RWPE1 (cell line): ENCODE measurements around the gene MAT1A.

Experiments used
- CTCF ChIA-PET: fragments of 350-600 bp; sonication (Branson Sonifier 250); formaldehyde crosslinking; extraction: SDS; loops from one replicate; lab custom pipeline; 2021; lab: Yijun Ruan, JAX
- POLR2A ChIA-PET: fragments of 400-600 bp; formaldehyde crosslinking; extraction: SDS; loops from one replicate; lab custom pipeline; 2020; ENCODE audit warnings: antibody characterized with exemption; ENCODE audit not compliant: low non-redundant PET; lab: Yijun Ruan, JAX
- DNase-seq: peaks from one replicate; pipeline ENCODE4 v3.0.0; 2012; ENCODE audit warnings: low spot score
- H3K27ac ChIP-seq: fragments of 450-650 bp; 2 replicates; pipeline ENCODE4 v1.5.1; 2017
- CTCF ChIP-seq: fragments of 450-650 bp; conservative IDR thresholded peaks from 2 replicates; pipeline ENCODE4 v1.5.1; 2017; ENCODE audit warnings: low read depth, mild to moderate bottlenecking

Gene MAT1A

DNA sequence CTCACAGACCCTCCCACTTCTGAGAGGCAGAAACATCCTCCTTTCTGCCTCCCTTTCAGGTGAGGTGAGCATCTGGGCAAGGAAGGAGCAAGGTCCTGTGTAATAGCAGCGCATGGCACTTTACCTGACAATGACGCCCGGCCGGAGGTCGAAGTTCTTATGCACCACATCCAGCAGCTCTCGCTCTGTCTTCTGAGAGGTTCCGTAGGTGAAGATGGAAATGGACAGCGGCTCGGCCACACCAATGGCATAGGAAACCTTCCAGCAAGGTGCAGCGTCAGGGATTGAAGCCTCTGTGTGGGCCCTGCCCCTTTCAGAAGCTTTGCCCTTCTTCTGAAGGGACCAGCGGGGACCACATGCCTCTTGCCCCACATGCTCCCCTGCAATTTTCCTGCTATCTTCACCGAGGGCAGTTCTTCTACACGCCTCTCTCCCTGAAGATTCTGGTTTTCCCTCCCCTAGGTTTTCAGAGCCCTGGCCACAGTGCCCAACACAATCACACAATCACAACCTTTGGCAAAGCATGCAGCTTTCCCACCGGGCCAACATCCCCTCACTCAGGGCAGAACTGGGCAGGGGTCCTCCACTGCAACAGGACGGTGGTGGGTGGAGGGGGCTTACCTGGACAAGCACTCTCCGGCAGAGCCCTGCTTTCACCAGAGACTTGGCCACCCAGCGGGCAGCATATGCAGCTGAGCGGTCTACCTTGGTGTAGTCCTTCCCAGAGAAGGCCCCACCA, 14.9 kb downstream of the MAT1A start:
- DNase-seq: no peak
- H3K27ac ChIP-seq: no peak overlapping the region
- ChIA-PET CTCF (interaction anchor here (0.8 kb wide), 1 partner anchor 104 kb away, joined by 3 read pairs; no protein-coding TSS in a partner anchor), POLR2A (no interaction called here)
- no peak for TF ChIP-seq CTCF

DNA sequence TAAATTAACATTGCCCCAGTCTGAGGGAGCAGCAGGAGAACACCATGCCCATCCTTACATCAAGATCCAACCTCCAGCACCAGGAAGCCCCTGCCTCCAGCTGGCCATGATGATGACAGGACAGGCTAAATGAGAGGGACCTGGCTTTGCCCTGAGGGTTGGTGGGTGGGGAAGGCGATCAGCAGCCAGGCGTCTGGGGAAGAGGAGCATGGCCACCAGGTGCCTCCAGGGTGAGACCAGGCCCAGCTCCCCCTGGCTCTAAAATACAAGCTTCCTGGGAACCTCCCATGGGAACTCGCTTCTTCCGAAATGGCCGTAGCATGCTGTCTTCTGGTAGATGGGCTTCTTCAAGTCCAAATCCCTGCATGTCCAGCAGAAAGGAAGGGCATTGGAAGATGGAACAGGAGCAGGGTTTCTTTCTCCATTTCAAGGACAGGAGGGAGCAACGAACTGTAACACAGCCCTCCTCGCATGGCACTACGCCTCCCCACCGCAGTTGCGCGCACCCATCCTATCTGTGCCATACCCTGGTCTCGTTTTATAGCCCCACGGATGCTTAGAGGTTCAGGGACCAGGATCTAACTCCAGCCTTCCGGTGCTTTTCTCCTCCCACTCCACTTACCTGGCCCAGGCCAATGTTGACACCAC, 15.8 kb downstream of the MAT1A start:
- ChIA-PET CTCF (interaction anchor here (0.7 kb wide), 1 partner anchor 348 kb away, joined by 3 read pairs; no protein-coding TSS in a partner anchor), POLR2A (no interaction called here)
- no peak for DNase-seq
- TF ChIP-seq CTCF: no peak
- H3K27ac ChIP-seq: no peak overlapping the region

DNA sequence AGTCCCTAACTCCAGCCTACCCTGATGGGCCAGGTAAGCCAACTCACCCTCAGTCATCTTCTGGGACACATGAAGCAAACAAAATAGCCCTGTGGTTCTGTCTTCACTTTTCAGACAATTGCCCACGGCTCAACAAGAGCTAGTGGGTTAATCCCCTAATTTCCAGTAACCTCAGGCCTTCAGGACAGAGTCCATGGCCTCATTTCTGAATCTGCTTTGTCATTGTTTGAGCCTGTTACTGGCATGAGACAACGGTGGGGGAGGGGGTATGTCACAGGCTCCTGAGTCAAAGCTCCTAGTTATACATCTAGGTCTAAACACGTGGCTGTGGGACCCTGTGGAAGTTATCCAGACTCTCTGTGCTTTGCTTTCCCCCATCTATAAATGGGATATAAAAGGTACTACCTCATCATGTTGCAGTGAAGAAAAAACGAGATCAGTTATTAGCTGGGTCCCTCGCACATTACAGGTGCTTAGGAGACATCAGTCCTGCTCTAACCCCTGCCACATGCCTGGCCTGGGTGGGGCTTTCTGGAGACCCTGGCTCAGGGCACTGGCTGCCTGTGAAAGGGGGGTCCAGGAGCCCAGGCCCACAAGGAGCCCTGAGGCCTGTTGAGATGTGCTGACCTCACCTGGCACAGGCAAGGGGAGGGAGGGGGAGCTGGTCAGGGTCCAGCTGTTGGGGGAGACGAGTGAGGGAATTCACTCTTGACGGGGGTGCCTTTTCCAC, 16.5 kb downstream of the MAT1A start:
- CTCF ChIA-PET: interaction anchor here (0.6 kb wide), 1 partner anchor 232 kb away, joined by 3 read pairs; no protein-coding TSS in a partner anchor
- no peak for DNase-seq
- POLR2A ChIA-PET: no interaction called here
- no peak for TF ChIP-seq CTCF
- H3K27ac ChIP-seq: no peak overlapping the region

DNA sequence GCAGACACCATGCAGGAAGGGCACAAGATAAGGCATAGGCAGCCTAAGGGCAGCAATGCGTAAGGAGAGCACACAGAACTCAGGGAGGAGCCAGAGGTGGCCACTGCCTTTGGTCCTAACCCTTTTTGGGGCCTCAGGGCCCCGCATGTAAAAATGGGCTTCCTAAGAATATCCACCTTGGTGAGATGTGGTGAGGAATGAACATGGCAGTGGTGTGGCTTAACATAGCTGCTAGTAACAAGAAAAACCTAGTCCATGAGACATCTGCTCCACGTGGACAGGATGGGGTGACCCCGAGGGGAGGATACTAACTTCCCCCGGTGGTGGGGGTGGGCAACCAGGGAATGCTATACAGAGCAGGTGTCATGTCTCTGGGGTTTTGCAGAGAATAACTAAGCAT, 18.0 kb downstream of the MAT1A start:
- ChIA-PET POLR2A (no interaction called here), CTCF (no interaction called here)
- DNase-seq: no peak
- no peak for TF ChIP-seq CTCF
- no peak overlapping the region for H3K27ac ChIP-seq

DNA sequence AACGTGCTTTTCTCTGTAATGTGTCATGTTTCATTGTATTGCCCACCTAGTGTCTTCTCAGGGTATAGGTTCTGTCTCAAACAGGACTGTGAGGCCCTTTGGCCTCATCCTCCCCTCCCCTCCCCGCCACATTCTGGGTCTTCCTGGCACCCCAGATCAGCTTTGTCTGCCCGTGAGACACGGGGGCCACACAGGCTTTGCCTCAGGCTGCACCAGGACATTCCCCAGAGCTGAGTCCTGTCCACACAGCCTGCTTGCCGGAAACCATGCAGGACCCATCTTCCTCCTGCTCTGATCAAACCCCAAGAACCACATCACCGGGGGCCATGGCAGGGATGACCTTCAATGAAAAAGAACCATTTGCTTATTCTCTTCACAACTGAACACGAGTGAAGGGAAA, 18.6 kb downstream of the MAT1A start:
- no peak overlapping the region for H3K27ac ChIP-seq
- no peak for DNase-seq
- no peak for TF ChIP-seq CTCF
- ChIA-PET POLR2A (no interaction called here), CTCF (no interaction called here)

DNA sequence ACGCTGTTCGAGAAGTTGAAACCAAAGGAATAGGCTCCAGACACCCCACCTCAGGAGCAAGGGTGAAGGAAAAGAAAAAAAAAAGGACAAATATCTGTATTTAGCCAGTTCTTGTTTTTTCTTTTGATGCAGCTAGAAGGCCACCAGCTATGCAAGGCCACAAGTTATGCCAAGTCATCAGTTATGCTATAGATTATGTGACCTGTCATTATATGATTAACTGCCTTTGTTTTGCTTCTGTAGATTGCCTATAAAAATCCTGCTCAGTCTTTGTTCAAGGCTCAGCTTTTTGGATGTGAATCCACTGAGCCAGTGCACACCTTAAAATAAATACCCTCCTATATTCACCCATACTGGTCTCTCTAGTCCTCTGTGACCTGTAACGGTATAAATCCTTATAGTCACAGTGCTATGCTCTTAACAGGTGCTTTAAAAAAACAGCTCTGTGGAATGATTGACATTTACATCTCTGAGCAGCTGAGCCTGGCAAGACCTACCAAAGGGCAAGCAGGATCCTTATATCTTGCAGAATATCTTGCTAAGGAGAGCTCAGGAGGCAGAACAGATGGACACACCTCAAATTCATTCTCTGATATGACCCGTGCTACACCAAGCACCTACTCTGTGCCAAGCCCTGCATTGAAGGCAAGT, 20.4 kb downstream of the MAT1A start:
- POLR2A ChIA-PET: no interaction called here

More for the DNA sequence above, 20.4 kb downstream of the MAT1A start:
- CTCF ChIA-PET: interaction anchor here (0.5 to 1.4 kb wide), 3 partner anchors 8 to 139 kb away, joined by 3 to 10 read pairs (median 7); no protein-coding TSS in a partner anchor
- no peak overlapping the region for H3K27ac ChIP-seq
- no peak for DNase-seq
- TF ChIP-seq CTCF: no peak
